Measurements from ENCODE around the gene DAP.

- no peak for TF ChIP-seq POLR2A (IDR thresholded peaks at IDR 0.05)
- no peak for TF ChIP-seq CTCF (IDR thresholded peaks at IDR 0.05 in 4 of 5, conservative IDR thresholded peaks at IDR 0.05 in 1 of 5)
Measured at GRCh38 chr5:10695759-10696543, 65.1 kb downstream of the DAP start.
